ENCODE measurements around the gene LRRC75A.

- TF ChIP-seq, protein P1, sequence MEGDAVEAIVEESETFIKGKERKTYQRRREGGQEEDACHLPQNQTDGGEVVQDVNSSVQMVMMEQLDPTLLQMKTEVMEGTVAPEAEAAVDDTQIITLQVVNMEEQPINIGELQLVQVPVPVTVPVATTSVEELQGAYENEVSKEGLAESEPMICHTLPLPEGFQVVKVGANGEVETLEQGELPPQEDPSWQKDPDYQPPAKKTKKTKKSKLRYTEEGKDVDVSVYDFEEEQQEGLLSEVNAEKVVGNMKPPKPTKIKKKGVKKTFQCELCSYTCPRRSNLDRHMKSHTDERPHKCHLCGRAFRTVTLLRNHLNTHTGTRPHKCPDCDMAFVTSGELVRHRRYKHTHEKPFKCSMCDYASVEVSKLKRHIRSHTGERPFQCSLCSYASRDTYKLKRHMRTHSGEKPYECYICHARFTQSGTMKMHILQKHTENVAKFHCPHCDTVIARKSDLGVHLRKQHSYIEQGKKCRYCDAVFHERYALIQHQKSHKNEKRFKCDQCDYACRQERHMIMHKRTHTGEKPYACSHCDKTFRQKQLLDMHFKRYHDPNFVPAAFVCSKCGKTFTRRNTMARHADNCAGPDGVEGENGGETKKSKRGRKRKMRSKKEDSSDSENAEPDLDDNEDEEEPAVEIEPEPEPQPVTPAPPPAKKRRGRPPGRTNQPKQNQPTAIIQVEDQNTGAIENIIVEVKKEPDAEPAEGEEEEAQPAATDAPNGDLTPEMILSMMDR (optimal IDR thresholded peaks at IDR 0.05 in 1 of 3, IDR thresholded peaks at IDR 0.05 in 1 of 3, conservative IDR thresholded peaks at IDR 0.05 in 1 of 3; ENCODE audit: extremely low read depth in 1 of 3, insufficient read depth in 2 of 3, low read length in 3 of 3), result no peak
- no peak for TF ChIP-seq EZH2 (IDR thresholded peaks at IDR 0.05; ENCODE audit: low read length)
These were observed 57.3 kb downstream of the LRRC75A start for GRCh38 chr17:16434662-16435061.

All from keratinocyte (primary cell).